ENCODE results near the gene RIBC2.

- TF ChIP-seq CTCF (conservative IDR thresholded peaks at IDR 0.05; ENCODE audit: low read depth, low read length), result no peak
- TF ChIP-seq EZH2 (IDR thresholded peaks at IDR 0.05; ENCODE audit: low read length, unreplicated experiment), result no peak
- TF ChIP-seq EZH2phosphoT487 (IDR thresholded peaks at IDR 0.05; ENCODE audit: borderline replicate concordance, low read length), result no peak
Observed at GRCh38 chr22:45424241-45424731, 10.8 kb downstream of the RIBC2 start.

Measured in PC-3 (cell line).